ENCODE results near the gene AOPEP.

DNA sequence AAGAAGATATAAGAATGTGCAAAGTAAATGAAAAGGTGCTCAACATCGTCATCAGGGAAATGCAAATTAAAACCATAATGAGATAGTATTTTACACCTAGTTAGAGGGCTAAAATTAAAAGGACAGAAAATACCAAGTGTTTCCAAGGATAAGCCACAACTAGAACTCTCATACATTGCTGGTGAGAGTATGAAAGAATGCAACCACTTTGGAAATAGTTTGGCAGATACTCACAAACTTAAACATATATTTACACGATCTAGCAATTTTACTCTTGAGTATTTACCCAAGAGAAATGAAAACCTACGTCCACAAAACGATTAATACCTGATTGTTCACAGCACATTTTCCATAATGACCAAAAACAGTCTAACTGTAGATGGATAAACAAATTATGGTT lies 51.5 kb downstream of the AOPEP start:
- TF ChIP-seq, protein P1, sequence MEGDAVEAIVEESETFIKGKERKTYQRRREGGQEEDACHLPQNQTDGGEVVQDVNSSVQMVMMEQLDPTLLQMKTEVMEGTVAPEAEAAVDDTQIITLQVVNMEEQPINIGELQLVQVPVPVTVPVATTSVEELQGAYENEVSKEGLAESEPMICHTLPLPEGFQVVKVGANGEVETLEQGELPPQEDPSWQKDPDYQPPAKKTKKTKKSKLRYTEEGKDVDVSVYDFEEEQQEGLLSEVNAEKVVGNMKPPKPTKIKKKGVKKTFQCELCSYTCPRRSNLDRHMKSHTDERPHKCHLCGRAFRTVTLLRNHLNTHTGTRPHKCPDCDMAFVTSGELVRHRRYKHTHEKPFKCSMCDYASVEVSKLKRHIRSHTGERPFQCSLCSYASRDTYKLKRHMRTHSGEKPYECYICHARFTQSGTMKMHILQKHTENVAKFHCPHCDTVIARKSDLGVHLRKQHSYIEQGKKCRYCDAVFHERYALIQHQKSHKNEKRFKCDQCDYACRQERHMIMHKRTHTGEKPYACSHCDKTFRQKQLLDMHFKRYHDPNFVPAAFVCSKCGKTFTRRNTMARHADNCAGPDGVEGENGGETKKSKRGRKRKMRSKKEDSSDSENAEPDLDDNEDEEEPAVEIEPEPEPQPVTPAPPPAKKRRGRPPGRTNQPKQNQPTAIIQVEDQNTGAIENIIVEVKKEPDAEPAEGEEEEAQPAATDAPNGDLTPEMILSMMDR (IDR thresholded peaks at IDR 0.05; ENCODE audit: low read depth, low read length) = no peak
- no peak for TF ChIP-seq EZH2phosphoT487 (IDR thresholded peaks at IDR 0.05; ENCODE audit: low read depth)

Data from OCI-LY3 (cell line).